PFSK-1 (cell line): ENCODE measurements around the gene SEMA3A.

Experiments
- POLR2AphosphoS5 ChIP-seq: IDR thresholded peaks from 2 replicates; pipeline ENCODE4 v1.6.1; 2012; ENCODE audit warnings: low read depth, mild to moderate bottlenecking, control low read depth, low read length, moderate library complexity
- SIN3A ChIP-seq: IDR thresholded peaks from 2 replicates; pipeline ENCODE4 v1.6.1; 2012; ENCODE audit warnings: mild to moderate bottlenecking, low read length, moderate library complexity, borderline replicate concordance; ENCODE audit not compliant: insufficient read depth
- TAF1 ChIP-seq: IDR thresholded peaks from 2 replicates; pipeline ENCODE4 v1.6.1; 2012; ENCODE audit warnings: low read length, control low read depth, borderline replicate concordance; ENCODE audit not compliant: insufficient read depth
- TF ChIP-seq, protein P1 (sequence below), 2 experiments: IDR thresholded peaks; 2 replicates each; pipeline versions ENCODE4 v1.6.1 to v1.8.0; 2011 to 2012; ENCODE audit warnings: low read depth in 2 of 2, low read length in 2 of 2, control low read depth in 1 of 2, inconsistent platforms in 1 of 2, mild to moderate bottlenecking in 1 of 2, moderate library complexity in 1 of 2; ENCODE audit not compliant: insufficient read depth in 1 of 2

DNA sequence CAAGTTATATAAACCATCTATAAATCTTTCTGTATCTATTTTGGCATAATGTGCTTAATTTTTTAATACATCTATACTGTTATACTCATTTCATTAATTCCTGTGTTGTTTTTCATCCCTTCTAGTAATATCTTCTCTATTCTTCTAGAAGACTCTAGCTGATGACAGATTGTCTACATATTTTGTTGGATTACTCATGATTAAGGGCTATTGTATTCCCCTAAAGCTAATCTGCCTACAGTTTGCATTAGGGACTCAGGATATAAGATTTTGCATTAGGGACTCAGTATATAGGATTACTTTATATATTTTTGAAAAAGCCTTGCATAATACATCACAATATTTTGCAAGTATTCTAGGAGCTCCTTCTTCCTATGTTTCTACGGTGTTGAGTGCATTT lies 8.3 kb upstream of the SEMA3A start:
- TF ChIP-seq, protein P1, sequence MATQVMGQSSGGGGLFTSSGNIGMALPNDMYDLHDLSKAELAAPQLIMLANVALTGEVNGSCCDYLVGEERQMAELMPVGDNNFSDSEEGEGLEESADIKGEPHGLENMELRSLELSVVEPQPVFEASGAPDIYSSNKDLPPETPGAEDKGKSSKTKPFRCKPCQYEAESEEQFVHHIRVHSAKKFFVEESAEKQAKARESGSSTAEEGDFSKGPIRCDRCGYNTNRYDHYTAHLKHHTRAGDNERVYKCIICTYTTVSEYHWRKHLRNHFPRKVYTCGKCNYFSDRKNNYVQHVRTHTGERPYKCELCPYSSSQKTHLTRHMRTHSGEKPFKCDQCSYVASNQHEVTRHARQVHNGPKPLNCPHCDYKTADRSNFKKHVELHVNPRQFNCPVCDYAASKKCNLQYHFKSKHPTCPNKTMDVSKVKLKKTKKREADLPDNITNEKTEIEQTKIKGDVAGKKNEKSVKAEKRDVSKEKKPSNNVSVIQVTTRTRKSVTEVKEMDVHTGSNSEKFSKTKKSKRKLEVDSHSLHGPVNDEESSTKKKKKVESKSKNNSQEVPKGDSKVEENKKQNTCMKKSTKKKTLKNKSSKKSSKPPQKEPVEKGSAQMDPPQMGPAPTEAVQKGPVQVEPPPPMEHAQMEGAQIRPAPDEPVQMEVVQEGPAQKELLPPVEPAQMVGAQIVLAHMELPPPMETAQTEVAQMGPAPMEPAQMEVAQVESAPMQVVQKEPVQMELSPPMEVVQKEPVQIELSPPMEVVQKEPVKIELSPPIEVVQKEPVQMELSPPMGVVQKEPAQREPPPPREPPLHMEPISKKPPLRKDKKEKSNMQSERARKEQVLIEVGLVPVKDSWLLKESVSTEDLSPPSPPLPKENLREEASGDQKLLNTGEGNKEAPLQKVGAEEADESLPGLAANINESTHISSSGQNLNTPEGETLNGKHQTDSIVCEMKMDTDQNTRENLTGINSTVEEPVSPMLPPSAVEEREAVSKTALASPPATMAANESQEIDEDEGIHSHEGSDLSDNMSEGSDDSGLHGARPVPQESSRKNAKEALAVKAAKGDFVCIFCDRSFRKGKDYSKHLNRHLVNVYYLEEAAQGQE (IDR thresholded peaks at IDR 0.05; ENCODE audit: insufficient read depth in 1 of 2, low read depth in 2 of 2, low read length in 2 of 2): no peak
- TF ChIP-seq POLR2AphosphoS5 (no peak), TAF1 (no peak), SIN3A (no peak)
